HPDE6-E6E7 (cell line): ENCODE data around the gene FAM78B.

ENCODE experiments used
- DNase-seq: peaks from one replicate; pipeline ENCODE4 v3.0.0; 2011; ENCODE audit warnings: missing footprints; ENCODE audit errors: extremely low spot score

FAM78B gene

GRCh38 chr1:166120281-166120680 lies 46.5 kb downstream of the FAM78B start:
- DNase-seq = no peak

- no peak for DNase-seq
These were observed 47.3 kb downstream of the FAM78B start for GRCh38 chr1:166119471-166119965.

GRCh38 chr1:166117776-166118175 lies 49.0 kb downstream of the FAM78B start:
- no peak for DNase-seq

- DNase-seq = no peak
These were observed 50.8 kb downstream of the FAM78B start for GRCh38 chr1:166116026-166116425.

- DNase-seq = no peak
These were observed 52.4 kb downstream of the FAM78B start for GRCh38 chr1:166114419-166114818.

GRCh38 chr1:166113630-166114029 lies 53.2 kb downstream of the FAM78B start:
- DNase-seq = no peak

GRCh38 chr1:166113031-166113430 lies 53.8 kb downstream of the FAM78B start:
- DNase-seq = no peak

- no peak for DNase-seq
These were observed 54.4 kb downstream of the FAM78B start for GRCh38 chr1:166112425-166112824.

GRCh38 chr1:166111430-166111829 lies 55.4 kb downstream of the FAM78B start:
- no peak for DNase-seq

GRCh38 chr1:166090244-166090643 lies 76.6 kb downstream of the FAM78B start:
- no peak for DNase-seq

GRCh38 chr1:166089804-166090203 lies 77.0 kb downstream of the FAM78B start:
- DNase-seq = no peak

GRCh38 chr1:166088572-166088955 lies 78.2 kb downstream of the FAM78B start:
- DNase-seq = no peak

GRCh38 chr1:166087734-166088571 lies 78.8 kb downstream of the FAM78B start:
- no peak for DNase-seq

- DNase-seq = no peak
These were observed 80.5 kb downstream of the FAM78B start for GRCh38 chr1:166086113-166086883.

- no peak for DNase-seq
These were observed 82.2 kb downstream of the FAM78B start for GRCh38 chr1:166084613-166085012.

GRCh38 chr1:166083887-166084286 lies 82.9 kb downstream of the FAM78B start:
- no peak for DNase-seq

- no peak for DNase-seq
These were observed 84.2 kb downstream of the FAM78B start for GRCh38 chr1:166082601-166083000.

GRCh38 chr1:166080967-166081870 lies 85.6 kb downstream of the FAM78B start:
- no peak for DNase-seq

GRCh38 chr1:166080277-166080966 lies 86.4 kb downstream of the FAM78B start:
- no peak for DNase-seq

- DNase-seq = no peak
These were observed 87.5 kb downstream of the FAM78B start for GRCh38 chr1:166079276-166079675.

GRCh38 chr1:166073489-166073888 lies 93.3 kb downstream of the FAM78B start:
- DNase-seq = no peak
